Mammary epithelial cell (primary cell): ENCODE data around the gene ZBTB39.

Experiments used
- CTCF ChIP-seq, 2 donors: IDR thresholded peaks in 1 of 2; conservative IDR thresholded peaks in 1 of 2; 2 replicates each; pipeline ENCODE4 v1.5.1; 2011 to 2012; ENCODE audit warnings: inconsistent platforms in 2 of 2, low read length in 2 of 2, mild to moderate bottlenecking in 2 of 2, control low read depth in 1 of 2, low read depth in 1 of 2; ENCODE audit not compliant: insufficient read depth in 1 of 2; ENCODE audit errors: extremely low read depth in 1 of 2
- EZH2 ChIP-seq: IDR thresholded peaks from 2 replicates; pipeline ENCODE4 v1.6.1; 2012; ENCODE audit warnings: low read length, inconsistent platforms, borderline replicate concordance

- TF ChIP-seq CTCF (conservative IDR thresholded peaks at IDR 0.05 in 1 of 2, IDR thresholded peaks at IDR 0.05 in 1 of 2; ENCODE audit: extremely low read depth in 1 of 2, insufficient read depth in 1 of 2, low read depth in 1 of 2, low read length in 2 of 2) = no peak
- no peak for TF ChIP-seq EZH2
Observed at GRCh38 chr12:57012600-57013465, 6.5 kb upstream of the ZBTB39 start.
